ENCODE data around the gene PBX4. TPM values are rescaled to one million over a fixed set of nuclear protein-coding genes. Genes with fewer than 3 reads are reported as not detected.

The PBX4 gene
- total and polyA plus RNA-seq, 2 donors (not counting 3 experiments of a cell fraction or from before 2014, with no cell fraction given), result not detected

- dilution Hi-C loops (cut with MboI; ENCODE audit: extremely low pct_ligation_motif_present, low sequenced_read_pairs), result no loop called here
- peak within 1 kb of the TSS; percentile 90 to 99 (median 94) for H3K4me3 ChIP-seq (replicated peaks in 1 of 3; ENCODE audit: insufficient read depth in 1 of 3, low read depth in 1 of 3, low read length in 3 of 3)
- intact Hi-C loops (cut with micrococcal nuclease), result no loop called here
- TF ChIP-seq POLR2A (IDR thresholded peaks at IDR 0.05; ENCODE audit: low read depth, low read length) (no peak), POLR2AphosphoS5 (IDR thresholded peaks at IDR 0.05; ENCODE audit: insufficient read depth, low read depth, low read length) (no peak), FOS (IDR thresholded peaks at IDR 0.05; ENCODE audit: borderline replicate concordance, insufficient read depth, low read length) (no peak), EZH2 (IDR thresholded peaks at IDR 0.05; ENCODE audit: borderline replicate concordance, low read depth, low read length, severe bottlenecking) (no peak), MYC (IDR thresholded peaks at IDR 0.05; ENCODE audit: low read depth, low read length) (no peak), JUN (IDR thresholded peaks at IDR 0.05; ENCODE audit: borderline replicate concordance, insufficient read depth, insufficient read length, low read depth) (no peak), MAX (IDR thresholded peaks at IDR 0.05; ENCODE audit: insufficient read depth, insufficient read length) (no peak), GATA2 (IDR thresholded peaks at IDR 0.05; ENCODE audit: insufficient read depth, insufficient read length, low read depth, low read length) (no peak)
- TF ChIP-seq, protein P1, sequence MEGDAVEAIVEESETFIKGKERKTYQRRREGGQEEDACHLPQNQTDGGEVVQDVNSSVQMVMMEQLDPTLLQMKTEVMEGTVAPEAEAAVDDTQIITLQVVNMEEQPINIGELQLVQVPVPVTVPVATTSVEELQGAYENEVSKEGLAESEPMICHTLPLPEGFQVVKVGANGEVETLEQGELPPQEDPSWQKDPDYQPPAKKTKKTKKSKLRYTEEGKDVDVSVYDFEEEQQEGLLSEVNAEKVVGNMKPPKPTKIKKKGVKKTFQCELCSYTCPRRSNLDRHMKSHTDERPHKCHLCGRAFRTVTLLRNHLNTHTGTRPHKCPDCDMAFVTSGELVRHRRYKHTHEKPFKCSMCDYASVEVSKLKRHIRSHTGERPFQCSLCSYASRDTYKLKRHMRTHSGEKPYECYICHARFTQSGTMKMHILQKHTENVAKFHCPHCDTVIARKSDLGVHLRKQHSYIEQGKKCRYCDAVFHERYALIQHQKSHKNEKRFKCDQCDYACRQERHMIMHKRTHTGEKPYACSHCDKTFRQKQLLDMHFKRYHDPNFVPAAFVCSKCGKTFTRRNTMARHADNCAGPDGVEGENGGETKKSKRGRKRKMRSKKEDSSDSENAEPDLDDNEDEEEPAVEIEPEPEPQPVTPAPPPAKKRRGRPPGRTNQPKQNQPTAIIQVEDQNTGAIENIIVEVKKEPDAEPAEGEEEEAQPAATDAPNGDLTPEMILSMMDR (IDR thresholded peaks at IDR 0.05; ENCODE audit: extremely low read depth in 1 of 2, insufficient read depth in 1 of 2, low read depth in 1 of 2, low read length in 2 of 2), result no peak
- peak within 1 kb of the TSS; percentile 96 for H2AFZ ChIP-seq (ENCODE audit: low read depth, low read length)
- no peaks in the 10 kb centered on the region for H3K9me1 ChIP-seq (replicated peaks; ENCODE audit: control insufficient read depth, extremely low read depth, insufficient read depth, low read length)
- DNase-seq (ENCODE audit: low read depth, low spot score) (no peak), FAIRE-seq (no peak)
- peak within 1 kb of the TSS; percentile 90 for H3K4me2 ChIP-seq (ENCODE audit: insufficient read depth, low read length)
- H3K36me3 ChIP-seq (ENCODE audit: control insufficient read depth in 2 of 2, extremely low read depth in 1 of 2, insufficient read depth in 2 of 2, low read length in 2 of 2), result peaks cover 3 to 4% of the 10 kb centered on the region in 2 experiments
- H3K27ac ChIP-seq (ENCODE audit: insufficient read depth, low read depth, low read length), result peak within 1 kb of the TSS; percentile 68
- POLR2A ChIA-PET, result no interaction called here
- no peaks in the 10 kb centered on the region for H4K20me1 ChIP-seq (replicated peaks; ENCODE audit: control insufficient read depth, extremely low read depth, insufficient read depth, low read length)
- CTCF ChIA-PET, result interaction anchor here (1.4 kb wide), 1 partner anchor 25 kb away, joined by 6 read pairs; no protein-coding TSS in a partner anchor
- peak within 1 kb of the TSS; percentile 89 for H3K9ac ChIP-seq (replicated peaks; ENCODE audit: extremely low read depth, insufficient read depth, low read length)
- BruUV-seq (replicated peaks), result no TSS peak
- peaks cover 11% of the 10 kb centered on the region for H3K4me1 ChIP-seq (ENCODE audit: control insufficient read depth, extremely low read depth, insufficient read depth, low read length)
- H3K9me3 ChIP-seq (replicated peaks; ENCODE audit: control insufficient read depth, insufficient read depth, low read length), result no peaks in the 10 kb centered on the region
- H3K79me2 ChIP-seq (ENCODE audit: control insufficient read depth, insufficient read depth, low read length), result peaks cover 20% of the 10 kb centered on the region
- H3K27me3 ChIP-seq (ENCODE audit: control insufficient read depth in 2 of 2, insufficient read depth in 2 of 2, low read length in 2 of 2), result no peaks in the 10 kb centered on the region
Measured at GRCh38 chr19:19514881-19515641, 103.4 kb downstream of the PBX4 start, which contains the start of gene TSSK6. TSS of gene TSSK6 (minus strand) at chr19:19515548. CDS start at chr19:19515427, 121 bp downstream.
